Activated B cell treated with CpG ODN at 0.5 μM for 24 hours (primary cell): ENCODE measurements around the gene TLE3. TPM values are rescaled to one million over a fixed set of nuclear protein-coding genes. Genes with fewer than 3 reads are reported as not detected.

ENCODE experiments used
- ATAC-seq: fragments of 200-7000 bp; cut with Tn5 transposase; one replicate; pipeline ENCODE4 v1.10.0; 2021; ENCODE audit warnings: low read depth, mild to moderate bottlenecking, moderate library complexity
- CTCF ChIA-PET: fragments of 350-600 bp; sonication (Branson Sonifier 250); formaldehyde crosslinking; loops from one replicate; lab custom pipeline; 2021; ENCODE audit warnings: antibody characterized with exemption; lab: Charles Lee
- POLR2A ChIA-PET: fragments of 350-600 bp; sonication (Branson Sonifier 250); formaldehyde crosslinking; loops from one replicate; lab custom pipeline; 2021; ENCODE audit warnings: antibody characterized with exemption; lab: Charles Lee
- DNase-seq: peaks from one replicate; pipeline ENCODE4 v3.0.0; 2022
- H3K27ac Mint-ChIP-seq: one replicate; pipeline ENCODE4 v1.8.0; 2020; ENCODE audit warnings: mixed read lengths
- H3K27me3 Mint-ChIP-seq: one replicate; pipeline ENCODE4 v1.8.0; 2021; ENCODE audit warnings: mixed read lengths
- H3K36me3 Mint-ChIP-seq: one replicate; pipeline ENCODE4 v1.8.0; 2021; ENCODE audit warnings: low read depth, mixed read lengths
- H3K4me1 Mint-ChIP-seq: one replicate; pipeline ENCODE4 v1.8.0; 2021; ENCODE audit warnings: mixed read lengths
- H3K4me3 Mint-ChIP-seq: one replicate; pipeline ENCODE4 v1.8.0; 2020; ENCODE audit warnings: mild to moderate bottlenecking, mixed read lengths
- H3K9me3 Mint-ChIP-seq: one replicate; pipeline ENCODE4 v1.8.0; 2020; ENCODE audit warnings: mixed read lengths
- intact Hi-C: fragments of 100-400 bp; cut with micrococcal nuclease; formaldehyde crosslinking; loops from one replicate; pipeline ENCODE4 v1.15.1; 2024
- total RNA-seq: library from RNA; stranded (reverse); gene quantifications from 2 replicates; pipeline ENCODE4 v1.2.3, GENCODE V29; 2022
- TF ChIP-seq, protein P1 (sequence below): fragments of 200-600 bp; IDR thresholded peaks from one replicate; pipeline ENCODE4 v1.8.0; 2022; ENCODE audit warnings: antibody characterized with exemption, mild to moderate bottlenecking

Gene TLE3
- total RNA-seq, 1 donor from 2014 or later, result 110 TPM

DNA sequence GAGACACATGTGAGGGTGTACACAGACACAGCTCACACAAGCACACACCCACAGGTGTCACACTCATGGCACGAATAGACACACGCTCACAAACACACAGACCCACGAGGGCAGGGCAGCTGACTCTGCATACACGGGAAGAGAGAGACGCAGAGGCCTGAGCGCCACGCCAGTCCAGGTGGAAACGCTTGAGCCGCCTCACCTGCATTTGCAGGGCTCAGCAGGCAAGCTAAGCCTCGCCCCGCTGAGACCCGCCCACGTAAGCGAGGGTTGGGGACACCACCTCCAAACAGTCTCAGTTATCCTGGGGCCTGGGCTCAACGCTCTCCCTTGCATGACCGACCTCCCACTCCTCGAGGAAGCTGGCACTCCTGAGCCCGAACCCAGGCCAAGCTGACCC, 73.2 kb downstream of the TLE3 start:
- Mint-ChIP-seq H3K9me3 (no peaks in the 10 kb centered on the region), H3K36me3 (no peaks in the 10 kb centered on the region), H3K27ac (no peak overlapping the region), H3K4me3 (no peak overlapping the region), H3K27me3 (peaks cover 2% of the 10 kb centered on the region), H3K4me1 (peaks cover 33% of the 10 kb centered on the region)
- TF ChIP-seq, protein P1, sequence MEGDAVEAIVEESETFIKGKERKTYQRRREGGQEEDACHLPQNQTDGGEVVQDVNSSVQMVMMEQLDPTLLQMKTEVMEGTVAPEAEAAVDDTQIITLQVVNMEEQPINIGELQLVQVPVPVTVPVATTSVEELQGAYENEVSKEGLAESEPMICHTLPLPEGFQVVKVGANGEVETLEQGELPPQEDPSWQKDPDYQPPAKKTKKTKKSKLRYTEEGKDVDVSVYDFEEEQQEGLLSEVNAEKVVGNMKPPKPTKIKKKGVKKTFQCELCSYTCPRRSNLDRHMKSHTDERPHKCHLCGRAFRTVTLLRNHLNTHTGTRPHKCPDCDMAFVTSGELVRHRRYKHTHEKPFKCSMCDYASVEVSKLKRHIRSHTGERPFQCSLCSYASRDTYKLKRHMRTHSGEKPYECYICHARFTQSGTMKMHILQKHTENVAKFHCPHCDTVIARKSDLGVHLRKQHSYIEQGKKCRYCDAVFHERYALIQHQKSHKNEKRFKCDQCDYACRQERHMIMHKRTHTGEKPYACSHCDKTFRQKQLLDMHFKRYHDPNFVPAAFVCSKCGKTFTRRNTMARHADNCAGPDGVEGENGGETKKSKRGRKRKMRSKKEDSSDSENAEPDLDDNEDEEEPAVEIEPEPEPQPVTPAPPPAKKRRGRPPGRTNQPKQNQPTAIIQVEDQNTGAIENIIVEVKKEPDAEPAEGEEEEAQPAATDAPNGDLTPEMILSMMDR, result no peak
- no peak for ATAC-seq
- ChIA-PET CTCF (no interaction called here), POLR2A (interaction anchor here (0.8 to 3.3 kb wide), 3 partner anchors 11 to 257 kb away, joined by 3 to 22 read pairs (median 10); no protein-coding TSS in a partner anchor)
- intact Hi-C loops, result no loop called here
- no peak for DNase-seq

DNA sequence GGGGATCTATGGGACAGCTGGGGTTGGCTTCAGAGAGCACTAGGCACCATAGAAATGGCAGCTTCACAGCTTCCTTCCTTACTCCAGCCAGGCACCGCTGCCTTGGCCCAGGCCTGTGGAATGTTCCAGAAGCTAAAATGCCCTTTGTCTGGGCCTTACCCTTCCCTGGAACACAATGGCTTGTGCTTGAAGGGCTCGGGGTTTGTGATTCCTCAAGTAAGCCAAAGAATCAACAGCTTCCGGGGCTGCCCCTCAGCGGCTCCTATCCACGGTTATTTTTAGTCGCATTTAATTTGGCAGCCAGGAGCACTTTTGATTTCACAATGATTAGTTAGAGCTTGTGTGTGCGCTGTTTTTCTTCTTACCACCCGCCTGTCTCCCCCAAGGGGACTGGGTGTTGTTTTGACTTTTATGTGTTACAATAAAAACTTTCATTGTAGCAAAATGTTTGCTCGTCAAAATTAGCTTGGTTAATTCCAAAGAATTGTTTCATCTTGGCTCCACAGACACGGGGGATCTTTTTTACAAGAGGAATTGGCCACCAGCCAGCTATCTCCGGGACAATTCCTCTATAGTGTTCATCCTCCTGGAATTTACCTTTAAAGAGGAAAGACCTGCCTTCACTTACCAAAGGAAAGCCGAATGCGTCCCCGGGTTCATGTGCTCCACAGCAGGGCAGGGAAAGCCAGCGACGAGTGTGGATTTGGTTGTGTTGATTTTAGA, 73.8 kb downstream of the TLE3 start:
- TF ChIP-seq, protein P1, result no peak

GRCh38 chr15:70023064-70023768, 74.5 kb downstream of the TLE3 start:
- peak; percentile 76 for ATAC-seq
- H3K27me3 Mint-ChIP-seq, result peaks cover 2% of the 10 kb centered on the region
- no peaks in the 10 kb centered on the region for H3K36me3 Mint-ChIP-seq
- intact Hi-C loops, result loop anchor here (1.0 kb wide), 1 partner anchor 12 kb away; no protein-coding TSS in a partner anchor
- TF ChIP-seq, protein P1, result no peak
- ChIA-PET POLR2A (interaction anchor here (0.8 to 3.3 kb wide), 5 partner anchors 12 to 465 kb away, joined by 3 to 22 read pairs (median 7); no protein-coding TSS in a partner anchor), CTCF (interaction anchor here (1.1 to 1.2 kb wide), 2 partner anchors 43 to 444 kb away, joined by 3 to 5 read pairs; no protein-coding TSS in a partner anchor)
- peaks cover 46% of the 10 kb centered on the region for H3K4me1 Mint-ChIP-seq
- H3K27ac Mint-ChIP-seq, result peak overlapping the region; percentile 75
- H3K4me3 Mint-ChIP-seq, result peak overlapping the region; percentile 21
- DNase-seq, result no peak
- no peaks in the 10 kb centered on the region for H3K9me3 Mint-ChIP-seq

More for the DNA sequence above, 73.8 kb downstream of the TLE3 start:
- Mint-ChIP-seq H3K27me3 (peaks cover 2% of the 10 kb centered on the region), H3K4me1 (peaks cover 39% of the 10 kb centered on the region), H3K4me3 (no peak overlapping the region), H3K9me3 (no peaks in the 10 kb centered on the region), H3K27ac (no peak overlapping the region), H3K36me3 (no peaks in the 10 kb centered on the region)
- intact Hi-C loops, result loop anchor here (1.0 kb wide), 1 partner anchor 11 kb away; no protein-coding TSS in a partner anchor
- CTCF ChIA-PET, result interaction anchor here (1.1 to 1.2 kb wide), 2 partner anchors 44 to 443 kb away, joined by 3 to 5 read pairs; no protein-coding TSS in a partner anchor
- ATAC-seq (no peak), DNase-seq (no peak)
- POLR2A ChIA-PET, result interaction anchor here (0.6 to 3.3 kb wide), 6 partner anchors 11 to 258 kb away, joined by 3 to 22 read pairs (median 4); no protein-coding TSS in a partner anchor

- Mint-ChIP-seq H3K9me3 (no peaks in the 10 kb centered on the region), H3K4me3 (no peak overlapping the region), H3K4me1 (peaks cover 72% of the 10 kb centered on the region), H3K27me3 (no peaks in the 10 kb centered on the region), H3K36me3 (no peaks in the 10 kb centered on the region), H3K27ac (no peak overlapping the region)
- ChIA-PET CTCF (interaction anchor here (0.5 kb wide), 1 partner anchor 558 kb away, joined by 4 read pairs; no protein-coding TSS in a partner anchor), POLR2A (interaction anchor here (1.1 to 2.5 kb wide), 2 partner anchors 9 to 16 kb away, joined by 3 to 13 read pairs; no protein-coding TSS in a partner anchor)
- DNase-seq (no peak), ATAC-seq (no peak)
- TF ChIP-seq, protein P1, result no peak
- intact Hi-C loops, result no loop called here
These were observed 77.5 kb downstream of the TLE3 start for GRCh38 chr15:70020229-70020628.
